CD4-positive, alpha-beta memory T cell (primary cell): Measurements from ENCODE around the gene GALNT18. TPM values are rescaled to one million over a fixed set of nuclear protein-coding genes. Genes with fewer than 3 reads are reported as not detected.

Experiments
- CTCF ChIA-PET: fragments of 350-600 bp; sonication (Branson Sonifier 250); formaldehyde crosslinking; loops from one replicate; lab custom pipeline; 2021; ENCODE audit warnings: inconsistent platforms; ENCODE audit not compliant: partially characterized antibody; lab: Charles Lee
- POLR2A ChIA-PET: fragments of 350-600 bp; sonication (Branson Sonifier 250); formaldehyde crosslinking; loops from one replicate; lab custom pipeline; 2021; ENCODE audit not compliant: partially characterized antibody; lab: Charles Lee
- DNase-seq, 5 donors: peaks; one replicate each; pipeline versions ENCODE4 v3.0.0 to v3.0.0-alpha.2; 2020 to 2022; ENCODE audit warnings: mixed read lengths in 1 of 5
- H3K27ac ChIP-seq: one replicate; pipeline ENCODE4 v1.7.0; 2013; ENCODE audit warnings: low read depth, low read length
- H3K27me3 ChIP-seq: 2 replicates; pipeline ENCODE4 v1.7.0; 2013; ENCODE audit warnings: mild to moderate bottlenecking, low read length, moderate library complexity; ENCODE audit not compliant: insufficient read depth
- H3K36me3 ChIP-seq: 2 replicates; pipeline ENCODE4 v1.7.0; 2013; ENCODE audit warnings: mild to moderate bottlenecking, low read length, moderate library complexity; ENCODE audit not compliant: insufficient read depth
- H3K4me1 ChIP-seq: 2 replicates; pipeline ENCODE4 v1.7.0; 2013; ENCODE audit warnings: mild to moderate bottlenecking, low read length, moderate library complexity; ENCODE audit not compliant: insufficient read depth
- H3K4me3 ChIP-seq, 2 donors: one replicate each; pipeline ENCODE4 v1.7.0; 2013; ENCODE audit warnings: low read length in 2 of 2, mild to moderate bottlenecking in 1 of 2
- H3K9me3 ChIP-seq, 2 donors: one replicate each; pipeline ENCODE4 v1.7.0; 2013; ENCODE audit warnings: low read length in 2 of 2, control low read depth in 1 of 2; ENCODE audit not compliant: control insufficient read depth in 1 of 2
- H3K27ac Mint-ChIP-seq, 7 donors: one replicate each; pipeline ENCODE4 v1.8.0; 2020 to 2021; ENCODE audit warnings: mixed read lengths in 7 of 7, mild to moderate bottlenecking in 6 of 7, inconsistent platforms in 3 of 7, moderate library complexity in 3 of 7
- H3K27me3 Mint-ChIP-seq, 2 donors: one replicate each; pipeline ENCODE4 v1.8.0; 2020 to 2021; ENCODE audit warnings: mixed read lengths in 2 of 2
- H3K36me3 Mint-ChIP-seq, 2 donors: one replicate each; pipeline ENCODE4 v1.8.0; 2020 to 2021; ENCODE audit warnings: mixed read lengths in 2 of 2, inconsistent platforms in 1 of 2, mild to moderate bottlenecking in 1 of 2
- H3K4me1 Mint-ChIP-seq, 4 donors: one replicate each; pipeline ENCODE4 v1.8.0; 2020 to 2021; ENCODE audit warnings: mixed read lengths in 4 of 4, mild to moderate bottlenecking in 1 of 4
- H3K4me3 Mint-ChIP-seq, 8 donors: one replicate each; pipeline ENCODE4 v1.8.0; 2020 to 2021; ENCODE audit warnings: mixed read lengths in 8 of 8, mild to moderate bottlenecking in 7 of 8, moderate library complexity in 6 of 8, inconsistent platforms in 3 of 8
- H3K9me3 Mint-ChIP-seq, 8 donors: one replicate each; pipeline ENCODE4 v1.8.0; 2020 to 2021; ENCODE audit warnings: mixed read lengths in 8 of 8, mild to moderate bottlenecking in 5 of 8, inconsistent platforms in 3 of 8, moderate library complexity in 1 of 8
- intact Hi-C: fragments of 100-400 bp; cut with micrococcal nuclease; formaldehyde crosslinking; loops from one replicate; pipeline ENCODE4 v1.15.1; 2023
- polyA plus RNA-seq, 2 donors: library from polyadenylated mRNA; unstranded; fragments of 300-500 nt; fragmentation: Illumina TruSeq; gene quantifications; one replicate each; pipeline ENCODE4 v1.2.3, GENCODE V29; 2021
- total RNA-seq, 2 experiments: library from RNA; stranded (reverse); gene quantifications; one replicate each; pipeline ENCODE4 v1.2.3, GENCODE V29; 2021

Gene GALNT18
- total and polyA plus RNA-seq, 4 experiments from 2014 or later, result not detected

DNA sequence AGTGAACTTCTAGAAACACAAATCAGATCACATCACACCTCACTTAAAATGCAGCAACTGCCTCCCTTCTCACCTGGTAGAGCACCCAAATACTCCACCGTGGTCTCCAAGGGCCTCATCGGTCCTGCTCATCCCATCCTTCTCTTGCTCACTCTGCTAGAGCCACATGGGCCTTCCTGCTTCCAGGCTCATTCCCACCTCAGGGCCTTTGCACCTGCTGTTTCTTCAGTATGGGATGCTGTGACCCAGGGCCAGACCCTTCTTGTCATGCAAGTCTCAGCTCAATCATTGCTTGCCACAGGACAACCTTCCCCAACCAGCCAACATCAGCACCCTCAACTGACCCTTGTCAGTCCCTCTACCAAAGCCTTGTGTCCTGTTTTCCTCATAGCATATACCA, 124.9 kb downstream of the GALNT18 start:
- Histone ChIP-seq H3K4me3 (no peak overlapping the region), H3K4me1 (no peaks in the 10 kb centered on the region), H3K27me3 (no peaks in the 10 kb centered on the region), H3K27ac (no peak overlapping the region), H3K9me3 (no peaks in the 10 kb centered on the region), H3K36me3 (no peaks in the 10 kb centered on the region)
- no peak overlapping the region for H3K4me3 Mint-ChIP-seq
- no peak overlapping the region for H3K27ac Mint-ChIP-seq
- no peaks in the 10 kb centered on the region for H3K4me1 Mint-ChIP-seq
- intact Hi-C loops, result no loop called here
- ChIA-PET POLR2A (no interaction called here), CTCF (no interaction called here)
- DNase-seq, result no peak
- H3K27me3 Mint-ChIP-seq, result peaks cover 6 to 7% of the 10 kb centered on the region in 2 donors
- H3K36me3 Mint-ChIP-seq, result no peaks in the 10 kb centered on the region
- H3K9me3 Mint-ChIP-seq, result no peaks in the 10 kb centered on the region

DNA sequence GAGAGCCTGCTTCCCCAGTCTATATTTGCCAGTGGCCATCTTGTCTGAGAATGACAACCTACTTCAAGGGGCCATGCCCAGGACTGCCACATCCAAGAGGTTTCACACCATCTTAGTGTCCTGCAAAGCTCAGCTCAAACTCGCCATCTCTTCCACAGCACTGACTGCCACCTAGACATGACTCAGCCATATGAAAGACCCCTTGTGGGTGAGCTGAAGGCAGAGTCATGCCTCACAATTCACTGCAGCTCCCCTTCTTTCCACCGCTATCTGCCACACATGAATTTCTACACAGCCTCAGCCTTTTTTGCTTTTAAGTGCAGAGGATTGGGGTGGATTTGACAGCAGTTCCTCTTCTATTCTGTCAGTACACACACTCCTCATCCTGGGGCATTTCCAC, 127.5 kb downstream of the GALNT18 start:
- Mint-ChIP-seq H3K9me3 (no peaks in the 10 kb centered on the region), H3K36me3 (no peaks in the 10 kb centered on the region), H3K27ac (no peak overlapping the region), H3K4me3 (no peak overlapping the region), H3K4me1 (no peaks in the 10 kb centered on the region), H3K27me3 (peaks cover 6 to 9% of the 10 kb centered on the region in 2 donors)
- CTCF ChIA-PET, result no interaction called here
- Histone ChIP-seq H3K36me3 (no peaks in the 10 kb centered on the region), H3K27me3 (no peaks in the 10 kb centered on the region), H3K4me3 (no peak overlapping the region), H3K4me1 (no peaks in the 10 kb centered on the region), H3K9me3 (no peaks in the 10 kb centered on the region), H3K27ac (no peak overlapping the region)
- DNase-seq, result no peak
- POLR2A ChIA-PET, result no interaction called here
- intact Hi-C loops, result no loop called here

DNA sequence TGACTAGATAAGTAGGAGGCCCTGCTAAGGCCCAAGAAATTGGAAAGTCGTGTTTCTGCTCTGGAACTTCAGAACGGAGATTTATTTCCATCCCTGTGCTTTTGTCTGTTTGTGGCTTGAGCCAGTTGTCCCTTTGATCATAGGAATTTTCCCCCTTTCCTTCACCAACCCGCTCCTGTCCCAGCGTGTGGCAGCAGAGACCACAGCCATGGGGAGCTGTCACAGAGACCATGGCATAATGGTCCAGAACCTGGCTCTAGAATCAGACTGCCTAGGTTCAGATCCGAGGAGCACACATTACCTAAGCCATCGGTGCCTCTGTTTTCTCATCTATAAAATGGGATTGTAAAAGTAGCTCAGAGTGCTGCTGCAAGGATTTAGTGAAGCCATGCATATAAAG, 128.1 kb downstream of the GALNT18 start:
- no peak overlapping the region for H3K4me3 Mint-ChIP-seq
- Histone ChIP-seq H3K9me3 (no peaks in the 10 kb centered on the region), H3K27ac (no peak overlapping the region), H3K36me3 (no peaks in the 10 kb centered on the region), H3K4me3 (no peak overlapping the region), H3K4me1 (no peaks in the 10 kb centered on the region), H3K27me3 (no peaks in the 10 kb centered on the region)
- DNase-seq, result no peak
- intact Hi-C loops, result no loop called here
- no peaks in the 10 kb centered on the region for H3K4me1 Mint-ChIP-seq
- H3K36me3 Mint-ChIP-seq, result no peaks in the 10 kb centered on the region
- ChIA-PET POLR2A (no interaction called here), CTCF (no interaction called here)
- no peak overlapping the region for H3K27ac Mint-ChIP-seq
- no peaks in the 10 kb centered on the region for H3K9me3 Mint-ChIP-seq
- peaks cover 6 to 9% of the 10 kb centered on the region in 2 donors for H3K27me3 Mint-ChIP-seq

DNA sequence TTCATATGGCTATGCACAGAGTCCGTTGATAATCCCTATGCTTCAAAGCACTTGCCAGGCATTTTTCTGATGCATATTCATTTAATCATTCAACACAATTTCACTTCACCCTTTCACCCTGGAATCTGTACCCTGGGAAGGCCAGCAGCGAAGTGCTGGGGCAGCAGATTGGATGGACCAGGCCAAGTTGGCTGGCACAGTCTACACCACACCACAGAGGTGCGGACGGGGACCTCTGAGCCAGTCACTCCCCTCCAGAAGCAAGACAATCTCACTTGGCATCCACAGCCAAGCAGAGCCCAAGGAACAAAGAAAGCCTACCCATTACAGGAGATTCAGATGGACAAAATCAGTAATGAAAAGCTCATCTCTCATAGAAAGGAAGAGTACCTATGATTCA, 130.2 kb downstream of the GALNT18 start:
- Mint-ChIP-seq H3K27me3 (peaks cover 6 to 9% of the 10 kb centered on the region in 2 donors), H3K27ac (no peak overlapping the region), H3K4me3 (no peak overlapping the region), H3K4me1 (no peaks in the 10 kb centered on the region), H3K9me3 (no peaks in the 10 kb centered on the region), H3K36me3 (no peaks in the 10 kb centered on the region)
- no peaks in the 10 kb centered on the region for H3K9me3 ChIP-seq
- DNase-seq, result no peak
- H3K36me3 ChIP-seq, result no peaks in the 10 kb centered on the region
- H3K27me3 ChIP-seq, result no peaks in the 10 kb centered on the region
- ChIA-PET CTCF (no interaction called here), POLR2A (no interaction called here)
- intact Hi-C loops, result no loop called here
- no peak overlapping the region for H3K27ac ChIP-seq
- no peaks in the 10 kb centered on the region for H3K4me1 ChIP-seq
- H3K4me3 ChIP-seq, result no peak overlapping the region

DNA sequence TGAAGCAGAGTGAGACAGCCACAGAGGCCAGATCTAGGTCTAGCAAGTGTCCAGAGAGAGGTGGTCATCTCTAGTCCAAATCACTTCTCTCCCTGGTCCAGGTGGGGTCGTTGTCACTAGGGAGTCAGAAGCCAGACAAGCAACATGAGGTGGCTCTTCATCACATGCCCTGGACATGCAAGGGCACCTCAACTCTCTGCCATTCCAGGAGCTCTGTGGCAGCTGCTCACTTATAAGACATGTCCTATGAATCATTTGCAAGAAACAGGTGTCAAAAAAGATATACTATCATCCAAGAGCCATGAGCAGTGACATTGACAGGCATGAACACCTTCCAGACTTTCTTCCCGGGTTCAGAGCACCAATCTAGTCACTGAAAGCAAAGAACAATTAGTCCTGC, 130.8 kb downstream of the GALNT18 start:
- Histone ChIP-seq H3K27ac (no peak overlapping the region), H3K36me3 (no peaks in the 10 kb centered on the region), H3K27me3 (no peaks in the 10 kb centered on the region), H3K4me1 (no peaks in the 10 kb centered on the region), H3K9me3 (no peaks in the 10 kb centered on the region), H3K4me3 (no peak overlapping the region)
- intact Hi-C loops, result no loop called here
- POLR2A ChIA-PET, result no interaction called here
- H3K4me1 Mint-ChIP-seq, result no peaks in the 10 kb centered on the region
- no peak overlapping the region for H3K27ac Mint-ChIP-seq
- no peaks in the 10 kb centered on the region for H3K36me3 Mint-ChIP-seq
- H3K4me3 Mint-ChIP-seq, result no peak overlapping the region
- CTCF ChIA-PET, result no interaction called here
- no peak for DNase-seq
- peaks cover 4 to 9% of the 10 kb centered on the region in 2 donors for H3K27me3 Mint-ChIP-seq
- H3K9me3 Mint-ChIP-seq, result no peaks in the 10 kb centered on the region

DNA sequence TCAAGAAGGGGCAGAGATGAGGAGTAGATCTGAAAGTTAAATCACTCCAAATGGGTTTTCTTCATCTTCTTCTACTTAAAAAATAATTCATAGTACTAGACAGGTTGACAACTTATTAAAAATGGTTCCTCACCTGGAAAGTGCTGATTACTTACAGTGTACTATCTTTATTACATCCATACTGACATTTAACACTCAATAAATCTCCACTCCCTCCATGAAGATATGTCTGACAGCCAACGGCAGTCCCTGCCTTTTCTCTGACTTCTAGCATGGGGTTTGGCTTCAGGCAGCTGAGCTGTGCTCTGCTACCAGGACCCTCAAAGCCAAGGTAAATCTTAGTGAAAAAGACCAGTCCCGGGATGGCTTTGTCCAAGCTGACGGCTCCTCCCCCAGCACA, 135.4 kb downstream of the GALNT18 start:
- no peaks in the 10 kb centered on the region for H3K9me3 Mint-ChIP-seq
- intact Hi-C loops, result no loop called here
- ChIA-PET POLR2A (no interaction called here), CTCF (no interaction called here)
- no peak overlapping the region for H3K27ac Mint-ChIP-seq
- no peak overlapping the region for H3K4me3 ChIP-seq
- H3K9me3 ChIP-seq, result no peaks in the 10 kb centered on the region
- H3K36me3 ChIP-seq, result no peaks in the 10 kb centered on the region
- H3K27ac ChIP-seq, result no peak overlapping the region
- H3K36me3 Mint-ChIP-seq, result no peaks in the 10 kb centered on the region
- peaks cover 4 to 11% of the 10 kb centered on the region in 2 donors for H3K27me3 Mint-ChIP-seq
- DNase-seq, result no peak
- no peaks in the 10 kb centered on the region for H3K4me1 ChIP-seq
- no peaks in the 10 kb centered on the region for H3K27me3 ChIP-seq
- H3K4me3 Mint-ChIP-seq, result no peak overlapping the region
- H3K4me1 Mint-ChIP-seq, result no peaks in the 10 kb centered on the region

DNA sequence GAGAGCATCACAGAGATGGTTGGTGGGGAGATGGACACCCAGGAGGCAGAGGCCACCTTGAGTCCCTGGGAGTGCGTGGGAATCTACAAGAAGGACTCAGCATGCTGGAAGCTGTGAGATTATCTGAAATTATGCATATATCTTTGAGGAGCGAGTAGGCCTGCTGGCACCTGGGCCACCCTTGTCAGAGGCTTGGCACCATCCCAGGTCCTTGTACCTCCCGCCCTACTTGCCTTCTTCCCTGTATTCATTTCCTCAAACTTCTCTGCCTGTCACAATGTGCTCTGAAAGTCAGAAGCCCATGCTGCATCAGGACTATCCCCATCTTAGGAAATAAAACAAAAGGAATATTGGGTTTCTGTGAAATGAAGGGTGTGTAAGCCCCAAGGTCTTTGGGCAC, 135.8 kb downstream of the GALNT18 start:
- no peaks in the 10 kb centered on the region for H3K9me3 ChIP-seq
- no peaks in the 10 kb centered on the region for H3K36me3 ChIP-seq
- H3K4me1 ChIP-seq, result no peaks in the 10 kb centered on the region
- POLR2A ChIA-PET, result no interaction called here
- intact Hi-C loops, result no loop called here
- CTCF ChIA-PET, result no interaction called here
- H3K4me3 ChIP-seq, result no peak overlapping the region
- Mint-ChIP-seq H3K36me3 (no peaks in the 10 kb centered on the region), H3K9me3 (no peaks in the 10 kb centered on the region), H3K4me1 (no peaks in the 10 kb centered on the region), H3K4me3 (no peak overlapping the region), H3K27me3 (peaks cover 4 to 11% of the 10 kb centered on the region in 2 donors), H3K27ac (no peak overlapping the region)
- no peak for DNase-seq
- no peaks in the 10 kb centered on the region for H3K27me3 ChIP-seq
- no peak overlapping the region for H3K27ac ChIP-seq

DNA sequence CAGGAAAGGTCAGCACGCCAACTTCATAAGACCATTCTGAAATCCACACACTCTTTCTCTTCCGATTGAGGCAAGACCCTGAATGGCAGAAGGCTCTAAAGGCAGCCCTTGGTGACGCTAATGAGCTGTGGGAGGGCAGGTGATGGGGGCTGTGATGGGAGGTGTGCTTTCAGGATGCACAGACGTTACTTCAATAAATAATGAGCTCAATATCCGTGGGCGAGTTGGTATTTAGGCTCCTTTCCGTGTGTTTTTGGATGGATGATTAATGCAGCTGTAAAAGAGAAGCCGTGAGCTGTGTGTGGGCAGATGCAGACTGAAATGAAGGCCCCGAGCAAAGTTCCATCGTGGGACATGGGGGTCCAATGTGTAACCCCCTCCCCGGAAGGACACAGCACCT, 138.2 kb downstream of the GALNT18 start:
- H3K36me3 Mint-ChIP-seq, result no peaks in the 10 kb centered on the region
- intact Hi-C loops, result no loop called here
- Histone ChIP-seq H3K4me1 (no peaks in the 10 kb centered on the region), H3K4me3 (no peak overlapping the region), H3K9me3 (no peaks in the 10 kb centered on the region), H3K36me3 (no peaks in the 10 kb centered on the region), H3K27me3 (no peaks in the 10 kb centered on the region), H3K27ac (no peak overlapping the region)
- POLR2A ChIA-PET, result no interaction called here
- DNase-seq, result no peak
- H3K4me3 Mint-ChIP-seq, result no peak overlapping the region
- H3K4me1 Mint-ChIP-seq, result no peaks in the 10 kb centered on the region
- H3K9me3 Mint-ChIP-seq, result no peaks in the 10 kb centered on the region
- H3K27me3 Mint-ChIP-seq, result peaks cover 4 to 9% of the 10 kb centered on the region in 2 donors
- CTCF ChIA-PET, result no interaction called here
- H3K27ac Mint-ChIP-seq, result no peak overlapping the region
